AG04449 (cell line): ENCODE measurements around the gene PRKCE.

Source experiments
- CTCF ChIA-PET: fragments of 350-600 bp; formaldehyde crosslinking; extraction: SDS; loops from one replicate; lab custom pipeline; 2021; ENCODE audit warnings: antibody characterized with exemption; lab: Yijun Ruan, JAX
- POLR2A ChIA-PET: fragments of 400-600, 350-600 bp; formaldehyde crosslinking; extraction: SDS; loops from one replicate; lab custom pipeline; 2020; ENCODE audit warnings: antibody characterized with exemption, inconsistent platforms; lab: Yijun Ruan, JAX
- DNase-seq: peaks from one replicate; pipeline ENCODE4 v3.0.0-alpha.2; 2010; ENCODE audit warnings: low read depth, low spot score
- H3K4me3 ChIP-seq: 2 replicates; pipeline ENCODE4 v1.5.1; 2011; ENCODE audit warnings: low read depth, mild to moderate bottlenecking, control low read depth, low read length
- TF ChIP-seq, protein P1 (sequence below): IDR thresholded peaks from one replicate; pipeline ENCODE4 v1.5.1; 2011; ENCODE audit warnings: mild to moderate bottlenecking, moderate library complexity, low read length, control low read depth, inconsistent platforms; ENCODE audit not compliant: insufficient read depth; ENCODE audit errors: missing control alignments

The PRKCE gene

DNA sequence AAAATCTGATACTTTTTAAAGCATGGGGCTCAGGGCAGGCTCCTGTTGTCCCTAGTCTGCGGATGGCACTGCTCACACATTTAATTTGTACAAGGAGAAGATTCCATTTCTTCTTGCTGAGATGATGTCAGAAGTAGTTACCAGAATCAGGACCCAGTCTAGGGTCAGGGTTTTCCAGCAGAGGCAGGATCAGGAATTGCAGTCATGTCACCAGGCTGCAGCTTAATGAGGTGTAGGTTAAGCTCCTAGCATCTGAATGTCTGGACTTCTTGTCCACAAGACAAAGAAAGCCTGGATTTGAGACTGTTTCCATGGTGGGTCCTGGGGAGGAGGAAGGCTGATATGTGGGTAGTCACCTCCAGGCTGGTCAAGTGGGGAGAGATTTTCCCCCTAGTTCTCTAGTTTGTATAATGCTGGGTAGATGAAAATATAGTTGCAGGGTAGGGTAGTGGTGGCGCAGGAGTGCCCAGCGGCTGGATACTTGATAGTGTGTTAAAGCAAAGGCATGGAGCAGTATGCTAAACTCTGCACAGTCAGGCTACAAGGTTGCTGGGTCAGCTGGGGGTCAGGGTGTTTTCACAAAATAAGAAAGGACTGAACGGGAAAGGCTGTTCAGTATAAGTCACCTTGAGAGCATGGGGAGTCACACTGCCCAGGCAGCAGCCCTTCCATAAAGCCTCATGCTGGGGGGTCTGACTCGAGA is 148.4 kb downstream of the PRKCE start:
- no peak overlapping the region for H3K4me3 ChIP-seq
- ChIA-PET CTCF (no interaction called here), POLR2A (no interaction called here)
- no peak for DNase-seq
- TF ChIP-seq, protein P1, sequence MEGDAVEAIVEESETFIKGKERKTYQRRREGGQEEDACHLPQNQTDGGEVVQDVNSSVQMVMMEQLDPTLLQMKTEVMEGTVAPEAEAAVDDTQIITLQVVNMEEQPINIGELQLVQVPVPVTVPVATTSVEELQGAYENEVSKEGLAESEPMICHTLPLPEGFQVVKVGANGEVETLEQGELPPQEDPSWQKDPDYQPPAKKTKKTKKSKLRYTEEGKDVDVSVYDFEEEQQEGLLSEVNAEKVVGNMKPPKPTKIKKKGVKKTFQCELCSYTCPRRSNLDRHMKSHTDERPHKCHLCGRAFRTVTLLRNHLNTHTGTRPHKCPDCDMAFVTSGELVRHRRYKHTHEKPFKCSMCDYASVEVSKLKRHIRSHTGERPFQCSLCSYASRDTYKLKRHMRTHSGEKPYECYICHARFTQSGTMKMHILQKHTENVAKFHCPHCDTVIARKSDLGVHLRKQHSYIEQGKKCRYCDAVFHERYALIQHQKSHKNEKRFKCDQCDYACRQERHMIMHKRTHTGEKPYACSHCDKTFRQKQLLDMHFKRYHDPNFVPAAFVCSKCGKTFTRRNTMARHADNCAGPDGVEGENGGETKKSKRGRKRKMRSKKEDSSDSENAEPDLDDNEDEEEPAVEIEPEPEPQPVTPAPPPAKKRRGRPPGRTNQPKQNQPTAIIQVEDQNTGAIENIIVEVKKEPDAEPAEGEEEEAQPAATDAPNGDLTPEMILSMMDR, result no peak

DNA sequence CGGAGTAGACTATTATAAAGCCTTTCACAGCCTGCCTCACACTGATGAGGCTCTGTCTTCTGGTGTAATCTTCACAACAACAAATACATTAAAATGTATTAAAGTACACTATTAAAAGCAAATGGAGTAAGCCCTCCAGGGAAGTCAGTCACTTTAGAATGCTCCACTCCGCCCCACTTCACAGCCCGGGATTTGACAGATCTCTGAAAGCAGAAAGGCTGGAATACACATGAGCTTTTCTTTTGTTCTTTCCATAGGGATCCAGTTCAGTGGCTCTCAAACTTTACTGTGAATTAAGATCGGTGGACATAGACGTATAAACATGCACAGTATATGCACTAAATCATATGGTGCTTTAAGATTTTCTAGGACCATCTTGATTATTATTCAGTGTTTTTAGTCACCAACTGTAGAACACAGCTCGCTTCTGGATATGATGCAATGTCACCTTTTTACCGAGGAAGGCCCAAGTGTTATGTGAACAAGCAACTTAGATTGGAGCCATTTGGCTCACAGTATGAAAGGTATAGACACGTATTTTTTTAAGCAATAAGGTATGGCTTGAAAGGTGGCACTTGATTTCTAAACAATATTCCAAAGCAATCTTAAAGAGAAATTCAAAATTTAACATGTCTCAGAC is 151.1 kb downstream of the PRKCE start:
- ChIA-PET CTCF (interaction anchor here (1.0 kb wide), 1 partner anchor 9 kb away, joined by 4 read pairs; no protein-coding TSS in a partner anchor), POLR2A (no interaction called here)
- DNase-seq, result no peak
- TF ChIP-seq, protein P1, result no peak
- no peak overlapping the region for H3K4me3 ChIP-seq

DNA sequence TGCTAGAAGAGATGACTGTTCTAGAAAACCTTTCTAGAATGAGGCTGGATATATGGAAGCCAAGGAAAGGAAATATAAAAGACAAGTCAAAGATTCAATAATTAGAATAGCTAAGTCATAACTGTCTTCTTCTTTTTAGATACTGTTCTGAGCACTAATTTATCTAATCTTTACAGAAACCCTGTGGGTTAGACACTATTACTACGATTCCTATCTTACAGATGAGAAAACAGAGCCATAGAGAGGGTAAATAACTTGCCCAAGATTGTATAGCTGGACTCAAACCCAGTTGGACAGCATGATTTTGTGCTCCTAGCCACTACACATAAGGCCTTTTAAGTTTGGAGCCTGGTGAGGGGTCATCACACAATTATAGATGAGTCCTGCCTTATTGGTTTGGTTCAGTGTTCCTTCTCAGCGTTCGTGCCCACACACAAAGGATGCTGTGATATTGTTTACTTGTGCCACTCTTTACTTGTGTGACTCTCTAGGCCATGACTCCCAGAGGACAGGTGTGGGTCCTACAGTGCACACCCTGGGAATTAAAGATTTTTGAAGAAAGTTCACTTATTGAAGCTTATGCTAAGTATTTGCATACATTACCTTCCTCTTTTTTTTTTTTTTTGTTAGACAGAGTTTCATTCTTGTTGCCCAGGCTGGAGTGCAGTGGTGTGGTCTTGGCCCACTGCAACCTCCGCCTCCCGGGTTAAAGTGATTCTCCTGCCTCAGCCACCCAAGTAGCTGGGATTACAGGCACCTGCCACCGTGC is 153.7 kb downstream of the PRKCE start:
- no peak for DNase-seq
- TF ChIP-seq, protein P1, result no peak
- ChIA-PET POLR2A (no interaction called here), CTCF (interaction anchor here (1.0 to 1.1 kb wide), 2 partner anchors 26 to 155 kb away, joined by 3 read pairs; no protein-coding TSS in a partner anchor)
- no peak overlapping the region for H3K4me3 ChIP-seq

DNA sequence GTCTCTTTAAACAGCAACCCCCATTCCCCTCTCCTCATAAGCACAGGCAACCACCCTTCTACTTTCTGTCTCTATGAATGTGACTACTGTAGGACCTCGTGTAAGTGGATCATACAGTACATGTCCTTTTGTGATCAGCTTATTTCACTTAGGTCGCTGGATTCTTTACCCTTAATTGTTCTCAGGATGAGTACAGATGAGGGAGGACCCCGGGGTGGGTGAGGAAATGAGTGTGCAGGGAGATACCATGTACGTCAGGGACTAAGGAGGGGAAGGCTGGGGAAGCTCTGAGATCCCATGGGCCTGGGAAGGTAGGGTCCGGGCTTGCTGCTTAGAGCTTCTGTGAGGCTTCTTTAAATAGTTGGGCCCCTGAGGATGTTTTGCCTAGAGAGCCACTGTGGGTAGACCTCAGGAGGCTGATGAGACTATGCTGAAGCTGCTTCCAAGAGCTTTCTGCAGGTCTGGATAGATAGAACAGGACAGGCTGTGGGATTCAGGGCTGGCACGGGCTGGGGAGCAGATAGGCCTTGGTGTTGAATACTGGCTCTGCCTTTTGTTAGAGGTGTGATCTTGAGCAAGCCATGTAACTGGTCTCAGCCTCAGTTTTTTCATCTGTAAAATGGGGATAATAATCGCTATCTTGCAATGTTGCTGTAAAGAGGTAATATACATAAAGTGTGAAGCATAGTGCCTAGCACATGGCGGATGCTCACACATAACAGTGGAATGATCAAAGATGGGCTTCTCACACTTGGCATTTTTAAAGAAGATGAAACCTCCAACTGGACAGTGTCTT is 155.3 kb downstream of the PRKCE start:
- no peak for DNase-seq
- POLR2A ChIA-PET, result no interaction called here
- H3K4me3 ChIP-seq, result no peak overlapping the region
- TF ChIP-seq, protein P1, result no peak
- CTCF ChIA-PET, result no interaction called here

DNA sequence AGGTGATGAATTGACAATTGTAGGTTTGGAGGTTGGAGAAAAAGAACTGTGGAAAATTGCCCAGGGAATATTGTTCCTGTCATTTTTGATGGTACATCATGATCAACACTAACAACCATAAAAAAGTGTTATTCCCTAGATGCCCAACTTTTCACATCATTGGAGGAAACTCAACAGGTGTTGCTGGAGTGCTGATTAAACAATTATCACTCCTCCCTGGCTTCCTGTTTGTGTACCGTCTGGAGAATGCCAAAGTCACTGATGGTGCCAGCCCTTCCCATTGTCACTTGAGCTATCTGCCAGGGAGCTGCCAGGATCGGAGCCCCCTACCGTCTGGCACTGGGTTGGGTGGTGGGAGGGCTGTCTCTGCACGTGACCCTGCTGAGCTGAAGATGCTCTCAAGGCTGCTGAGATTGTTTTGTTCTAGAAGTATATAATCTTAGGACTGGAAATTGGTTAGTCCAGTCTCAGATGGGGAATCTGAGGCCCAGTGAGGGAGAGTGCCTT is 156.9 kb downstream of the PRKCE start:
- CTCF ChIA-PET, result interaction anchor here (1.4 kb wide), 1 partner anchor 30 kb away, joined by 4 read pairs; no protein-coding TSS in a partner anchor

More for the DNA sequence above, 156.9 kb downstream of the PRKCE start:
- TF ChIP-seq, protein P1, result no peak
- POLR2A ChIA-PET, result no interaction called here
- DNase-seq, result no peak
- no peak overlapping the region for H3K4me3 ChIP-seq
